ENCODE data around the gene CASZ1. TPM values are rescaled to one million over a fixed set of nuclear protein-coding genes. Genes with fewer than 3 reads are reported as not detected.

The CASZ1 gene
- total RNA-seq, 1 experiment from 2014 or later = 12.6 TPM

DNA sequence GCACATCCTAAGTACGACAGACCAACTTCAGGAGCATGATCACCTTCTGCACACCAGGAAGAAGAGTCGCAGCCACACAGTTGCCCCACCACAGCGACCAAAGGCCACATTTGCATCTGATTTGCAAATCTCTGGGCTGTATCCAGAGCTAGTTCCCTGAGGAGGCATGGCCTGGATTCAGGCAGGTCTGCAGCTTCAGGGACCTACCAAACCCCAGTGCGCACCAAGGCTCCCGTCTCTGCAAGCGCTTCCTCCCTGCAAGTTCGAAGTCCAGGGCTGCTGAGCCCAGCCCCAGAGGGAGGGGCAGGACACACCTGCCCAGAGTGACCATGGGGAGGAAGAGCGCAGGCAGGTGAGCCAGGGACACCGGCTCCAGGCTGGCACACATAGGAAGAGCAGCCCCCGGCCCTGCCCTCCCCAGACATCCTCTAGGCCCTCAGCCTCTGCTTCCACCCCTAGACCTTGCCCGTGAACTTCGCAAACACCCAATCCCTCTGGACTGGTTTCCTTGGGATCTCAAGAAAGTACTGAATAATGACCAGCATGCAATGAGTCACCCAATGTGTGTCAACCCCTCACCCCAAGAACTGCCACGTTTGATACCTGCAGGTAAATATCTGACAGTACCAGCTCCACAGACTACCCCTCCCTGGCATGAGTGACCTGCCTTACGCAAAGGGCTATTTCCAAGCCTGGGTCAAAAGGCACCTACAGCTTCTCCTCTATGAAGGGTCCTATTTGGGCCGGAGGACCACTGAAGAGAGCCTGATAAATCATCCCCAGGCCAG, 36.8 kb downstream of the CASZ1 start:
- H3K9me3 Mint-ChIP-seq (ENCODE audit: low read depth, unreplicated experiment) = no peaks in the 10 kb centered on the region
- CTCF ChIA-PET = no interaction called here
- peak; percentile 55 for DNase-seq
- H3K4me3 Mint-ChIP-seq (ENCODE audit: low read depth, unreplicated experiment) = peak overlapping the region; percentile 32
- intact Hi-C loops (cut with micrococcal nuclease; ENCODE audit: unreplicated experiment) = no loop called here
- no peak overlapping the region for H3K27ac Mint-ChIP-seq (ENCODE audit: unreplicated experiment)
- H3K36me3 Mint-ChIP-seq (ENCODE audit: insufficient read depth, unreplicated experiment) = peaks cover 6% of the 10 kb centered on the region
- TF ChIP-seq, protein P1, sequence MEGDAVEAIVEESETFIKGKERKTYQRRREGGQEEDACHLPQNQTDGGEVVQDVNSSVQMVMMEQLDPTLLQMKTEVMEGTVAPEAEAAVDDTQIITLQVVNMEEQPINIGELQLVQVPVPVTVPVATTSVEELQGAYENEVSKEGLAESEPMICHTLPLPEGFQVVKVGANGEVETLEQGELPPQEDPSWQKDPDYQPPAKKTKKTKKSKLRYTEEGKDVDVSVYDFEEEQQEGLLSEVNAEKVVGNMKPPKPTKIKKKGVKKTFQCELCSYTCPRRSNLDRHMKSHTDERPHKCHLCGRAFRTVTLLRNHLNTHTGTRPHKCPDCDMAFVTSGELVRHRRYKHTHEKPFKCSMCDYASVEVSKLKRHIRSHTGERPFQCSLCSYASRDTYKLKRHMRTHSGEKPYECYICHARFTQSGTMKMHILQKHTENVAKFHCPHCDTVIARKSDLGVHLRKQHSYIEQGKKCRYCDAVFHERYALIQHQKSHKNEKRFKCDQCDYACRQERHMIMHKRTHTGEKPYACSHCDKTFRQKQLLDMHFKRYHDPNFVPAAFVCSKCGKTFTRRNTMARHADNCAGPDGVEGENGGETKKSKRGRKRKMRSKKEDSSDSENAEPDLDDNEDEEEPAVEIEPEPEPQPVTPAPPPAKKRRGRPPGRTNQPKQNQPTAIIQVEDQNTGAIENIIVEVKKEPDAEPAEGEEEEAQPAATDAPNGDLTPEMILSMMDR (IDR thresholded peaks at IDR 0.05; ENCODE audit: unreplicated experiment) = no peak
- H3K4me1 Mint-ChIP-seq (ENCODE audit: low read depth, unreplicated experiment) = peaks cover 19% of the 10 kb centered on the region
- H3K27me3 Mint-ChIP-seq (ENCODE audit: unreplicated experiment) = no peaks in the 10 kb centered on the region
- no TSS peak for BruUV-seq (replicated peaks)

DNA sequence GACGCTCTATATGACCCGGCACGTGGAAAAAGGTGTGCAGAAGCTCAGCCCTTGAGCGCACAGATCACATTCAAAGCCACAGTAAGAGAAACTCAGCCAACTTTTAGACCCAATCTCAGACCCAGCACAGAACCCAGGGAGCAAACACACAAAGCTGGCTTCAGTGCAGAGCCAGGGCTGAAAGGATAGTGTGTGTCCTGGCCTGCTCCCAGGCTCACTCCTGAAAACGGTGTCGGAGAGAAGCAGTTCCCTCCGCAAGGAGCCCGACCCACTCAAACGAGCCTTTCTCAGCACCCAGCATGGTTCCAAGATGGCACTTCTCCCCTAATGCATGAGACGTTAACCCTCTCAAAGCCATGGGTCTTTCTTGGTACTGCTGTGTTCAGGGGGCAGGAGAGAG, 39.6 kb downstream of the CASZ1 start:
- no TSS peak for BruUV-seq (replicated peaks)
- intact Hi-C loops (cut with micrococcal nuclease; ENCODE audit: unreplicated experiment) = no loop called here
- Mint-ChIP-seq H3K27ac (ENCODE audit: unreplicated experiment) (no peak overlapping the region), H3K4me1 (ENCODE audit: low read depth, unreplicated experiment) (peaks cover 19% of the 10 kb centered on the region), H3K36me3 (ENCODE audit: insufficient read depth, unreplicated experiment) (peaks cover 6% of the 10 kb centered on the region), H3K4me3 (ENCODE audit: low read depth, unreplicated experiment) (no peak overlapping the region), H3K9me3 (ENCODE audit: low read depth, unreplicated experiment) (no peaks in the 10 kb centered on the region), H3K27me3 (ENCODE audit: unreplicated experiment) (no peaks in the 10 kb centered on the region)
- no peak for DNase-seq
- TF ChIP-seq, protein P1 (IDR thresholded peaks at IDR 0.05; ENCODE audit: unreplicated experiment) = no peak
- CTCF ChIA-PET = no interaction called here

DNA sequence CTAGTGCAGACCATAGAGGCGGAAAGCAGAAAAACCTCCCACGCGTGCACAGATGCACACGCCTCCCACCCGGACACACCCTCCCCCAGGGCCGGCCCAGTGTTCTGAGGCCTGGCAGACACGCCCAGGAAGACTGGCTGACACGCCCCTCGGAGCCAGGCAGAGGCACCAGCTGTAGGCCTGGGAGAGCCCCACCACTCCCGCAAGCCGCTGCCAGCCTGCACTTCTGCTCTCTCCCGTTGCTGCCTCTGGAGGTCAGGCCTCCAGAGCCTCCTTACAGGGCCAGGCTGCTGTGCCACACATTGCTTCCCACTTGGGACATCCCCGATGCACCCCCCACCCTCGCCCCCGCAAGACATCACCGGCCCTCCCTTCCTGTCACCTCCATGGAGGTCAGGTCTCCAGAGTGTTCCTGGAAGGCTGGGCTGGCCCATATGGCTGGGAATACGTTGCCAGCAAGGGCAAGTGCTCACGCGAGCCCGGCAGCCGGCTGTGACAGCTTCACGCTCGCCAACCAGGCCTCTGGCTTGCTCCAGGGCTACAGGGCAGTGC, 40.4 kb downstream of the CASZ1 start:
- Mint-ChIP-seq H3K27ac (ENCODE audit: unreplicated experiment) (no peak overlapping the region), H3K9me3 (ENCODE audit: low read depth, unreplicated experiment) (no peaks in the 10 kb centered on the region), H3K36me3 (ENCODE audit: insufficient read depth, unreplicated experiment) (peaks cover 6% of the 10 kb centered on the region), H3K4me1 (ENCODE audit: low read depth, unreplicated experiment) (peaks cover 19% of the 10 kb centered on the region), H3K27me3 (ENCODE audit: unreplicated experiment) (no peaks in the 10 kb centered on the region), H3K4me3 (ENCODE audit: low read depth, unreplicated experiment) (no peak overlapping the region)
- DNase-seq = peak; percentile 54
- CTCF ChIA-PET = no interaction called here
- intact Hi-C loops (cut with micrococcal nuclease; ENCODE audit: unreplicated experiment) = no loop called here
- no TSS peak for BruUV-seq (replicated peaks)
- TF ChIP-seq, protein P1 (IDR thresholded peaks at IDR 0.05; ENCODE audit: unreplicated experiment) = no peak

DNA sequence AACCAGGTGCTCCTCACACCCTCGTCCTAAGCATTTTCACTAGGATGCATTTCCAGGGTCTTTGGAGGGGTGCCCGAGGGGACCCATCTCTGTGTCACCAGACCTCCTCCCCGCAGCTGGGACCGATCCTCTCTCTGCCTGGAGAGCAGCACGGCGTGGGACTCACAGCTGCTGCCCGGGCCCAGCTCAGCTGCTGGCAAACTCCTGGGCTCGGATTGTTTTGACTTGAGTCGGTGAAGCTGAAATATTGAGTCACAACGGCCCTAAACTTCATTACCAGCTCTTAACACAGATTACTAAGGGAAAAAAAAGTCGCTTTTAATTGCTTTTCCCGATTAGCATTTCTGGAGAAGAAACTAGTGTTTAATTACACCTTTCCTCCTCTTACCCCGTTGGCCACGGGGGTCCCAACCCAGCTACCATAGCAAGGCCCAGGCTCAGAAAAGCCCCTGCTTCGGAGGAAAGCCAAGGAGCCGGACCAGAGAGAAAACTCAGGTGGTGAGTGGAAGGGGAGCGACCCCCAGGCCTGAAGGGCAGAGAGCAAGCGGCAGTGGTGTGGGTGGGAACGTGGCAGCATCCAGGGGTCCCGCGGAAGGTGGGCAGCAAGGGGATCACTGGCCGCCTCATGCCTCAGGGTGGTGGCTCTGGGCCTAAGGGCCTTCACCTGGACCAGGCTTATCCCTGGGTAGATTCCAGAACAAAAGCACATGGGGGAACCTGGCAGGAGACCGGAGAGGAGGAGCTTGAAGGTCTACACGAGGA, 41.7 kb downstream of the CASZ1 start:
- CTCF ChIA-PET = no interaction called here
- Mint-ChIP-seq H3K36me3 (ENCODE audit: insufficient read depth, unreplicated experiment) (peaks cover 6% of the 10 kb centered on the region), H3K9me3 (ENCODE audit: low read depth, unreplicated experiment) (no peaks in the 10 kb centered on the region), H3K27ac (ENCODE audit: unreplicated experiment) (no peak overlapping the region), H3K27me3 (ENCODE audit: unreplicated experiment) (no peaks in the 10 kb centered on the region), H3K4me1 (ENCODE audit: low read depth, unreplicated experiment) (peaks cover 11% of the 10 kb centered on the region), H3K4me3 (ENCODE audit: low read depth, unreplicated experiment) (no peak overlapping the region)
- TF ChIP-seq, protein P1 (IDR thresholded peaks at IDR 0.05; ENCODE audit: unreplicated experiment) = no peak
- BruUV-seq (replicated peaks) = no TSS peak
- DNase-seq = no peak
- intact Hi-C loops (cut with micrococcal nuclease; ENCODE audit: unreplicated experiment) = no loop called here
